HG03521 (cell line): ENCODE measurements around the gene RCVRN.

ENCODE experiments used
- ATAC-seq: cut with Tn5 transposase; IDR thresholded peaks from one replicate; pipeline ENCODE4 v1.9.1; 2021; ENCODE audit warnings: mild to moderate bottlenecking, moderate library complexity; ENCODE audit not compliant: unreplicated experiment

RCVRN gene

DNA sequence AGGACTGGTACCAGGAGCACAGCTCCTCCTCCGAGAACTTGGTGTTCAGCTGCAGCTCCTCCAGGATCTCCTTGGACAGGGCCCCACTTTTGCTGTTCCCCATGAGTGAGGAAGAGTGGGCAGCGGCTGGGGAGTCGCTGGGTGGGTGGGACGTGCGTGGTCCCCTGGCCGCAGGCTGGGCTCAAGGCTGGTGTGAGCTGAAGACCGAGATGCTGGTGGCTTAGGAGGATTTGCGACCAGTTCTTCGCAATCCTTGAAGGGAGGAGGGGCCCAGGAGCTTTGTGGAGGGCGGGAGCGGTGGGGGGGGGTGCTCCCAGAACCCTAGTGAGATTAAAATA is at the start of gene RCVRN:
RCVRN (minus strand) TSS at position 194 of the 338 bp plus-strand sequence; CDS start at position 103, 91 bp downstream.
- ATAC-seq, result no peak

- ATAC-seq, result no peak
Observed at GRCh38 chr17:9953492-9953891, 48.4 kb upstream of the RCVRN start.

DNA sequence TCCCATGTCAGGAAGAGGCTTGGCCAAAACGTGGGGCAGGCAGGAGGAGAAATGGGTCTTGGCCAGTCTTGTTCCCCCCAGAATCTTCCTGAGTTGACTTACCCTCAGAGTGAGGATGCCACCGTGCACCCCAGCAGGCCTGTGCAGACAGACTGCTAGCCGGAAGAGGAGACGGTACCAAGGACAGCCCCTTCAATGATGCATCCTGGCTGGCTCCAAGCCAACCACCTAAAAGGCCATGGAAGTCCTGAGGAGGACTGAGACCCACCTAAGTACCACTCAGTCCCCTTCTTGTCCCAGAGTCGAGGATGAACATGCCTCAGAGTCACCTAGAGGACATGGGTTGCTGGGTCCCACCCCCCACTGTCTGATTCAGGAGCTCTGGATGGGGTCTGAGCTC is 46.7 kb upstream of the RCVRN start:
- no peak for ATAC-seq

DNA sequence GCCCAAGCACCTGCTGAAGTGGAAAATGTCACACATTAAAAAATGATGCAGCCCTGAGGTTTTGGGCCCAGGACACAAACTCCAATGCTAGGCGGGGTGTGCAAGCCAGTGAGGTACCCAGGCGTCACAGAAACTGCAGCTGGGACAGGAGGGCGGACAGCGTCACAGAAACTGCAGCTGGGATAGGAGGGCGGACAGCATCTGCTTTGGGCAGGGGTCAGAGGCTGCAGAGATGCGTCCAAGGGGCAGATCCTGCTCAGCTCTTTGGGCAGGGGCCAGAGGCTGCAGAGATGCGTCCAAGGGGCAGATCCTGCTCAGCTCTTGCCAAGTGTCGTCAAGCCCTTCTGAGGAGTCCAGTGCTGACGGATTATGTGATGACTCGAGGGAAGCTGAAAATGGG is 43.9 kb upstream of the RCVRN start:
- ATAC-seq, result no peak

DNA sequence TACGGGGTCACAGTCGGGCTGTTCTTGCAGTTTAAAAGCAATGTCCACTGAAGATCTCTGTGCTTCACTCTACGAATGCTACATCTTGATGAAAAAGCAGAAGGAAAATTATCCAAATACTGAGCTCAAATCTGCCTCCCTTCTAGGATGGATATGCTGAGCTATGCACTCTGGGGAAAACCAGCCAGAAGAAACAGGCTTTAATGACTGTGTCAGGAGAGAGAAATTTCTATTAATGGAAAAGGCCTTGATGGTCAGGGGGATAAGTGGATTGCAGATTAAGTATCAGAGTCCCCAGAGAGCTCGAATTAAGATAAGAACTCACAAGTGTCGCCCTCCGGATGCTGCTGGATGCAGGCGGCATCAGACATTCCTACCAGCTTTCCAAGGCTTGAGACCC is 39.6 kb upstream of the RCVRN start:
- no peak for ATAC-seq

DNA sequence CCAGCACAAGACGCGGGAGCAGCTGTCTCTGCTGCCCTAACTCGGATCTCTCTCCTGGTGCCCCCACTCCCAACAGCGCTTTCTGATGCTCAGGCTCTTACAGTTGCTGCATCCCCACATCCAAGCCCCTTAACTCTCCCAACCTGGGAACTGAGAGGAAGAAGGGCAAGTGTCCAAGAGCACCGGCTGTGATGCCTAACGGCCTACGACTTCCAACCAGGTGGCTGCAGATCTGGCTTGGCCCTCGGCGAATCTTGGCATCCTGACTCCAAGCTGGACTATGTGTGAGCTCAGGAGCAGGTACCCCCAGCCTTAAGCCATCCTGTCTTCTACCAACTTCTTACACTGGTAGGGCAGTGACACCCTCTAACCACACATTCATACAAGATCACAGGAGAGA is 38.3 kb upstream of the RCVRN start:
- no peak for ATAC-seq

GRCh38 chr17:9942885-9943284 is 37.8 kb upstream of the RCVRN start:
- ATAC-seq, result no peak

DNA sequence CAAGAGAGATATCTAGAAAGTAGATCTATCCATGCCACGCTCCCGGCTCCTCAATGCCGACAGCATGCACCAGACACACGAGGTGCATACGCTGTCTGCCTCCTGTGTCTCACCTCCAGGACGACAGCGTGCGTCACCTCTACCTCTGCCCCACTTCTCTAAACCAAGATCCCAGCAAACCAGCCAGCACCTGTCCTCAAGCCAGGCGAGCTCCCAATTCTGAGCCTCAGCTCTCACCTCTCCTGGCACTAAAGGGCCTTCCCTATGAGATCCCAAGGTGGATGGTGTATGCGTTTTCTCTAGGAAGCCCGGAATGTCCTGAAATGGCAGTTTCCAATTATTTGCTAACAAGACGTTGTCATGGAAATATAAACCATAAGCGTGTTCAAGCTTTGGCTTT is 36.2 kb upstream of the RCVRN start:
- no peak for ATAC-seq

DNA sequence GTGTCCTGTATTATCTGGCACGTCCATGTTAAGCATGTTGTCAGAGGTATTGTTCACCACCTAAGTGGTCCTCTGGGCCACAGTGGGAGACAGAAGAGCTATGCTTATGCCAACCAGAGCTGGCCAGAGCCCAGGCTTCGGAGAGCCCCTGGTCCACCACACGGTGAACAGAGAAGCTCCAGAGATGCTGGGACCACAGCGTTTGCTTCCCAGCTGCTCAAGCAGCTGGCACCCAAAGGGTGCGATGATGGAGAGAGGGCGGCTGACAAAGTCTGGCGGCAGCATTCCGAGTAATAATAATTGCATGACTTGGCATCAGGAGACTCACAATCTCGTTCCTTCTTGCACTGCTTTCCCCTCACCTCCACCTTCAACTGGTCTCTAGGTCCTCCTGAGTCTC is 35.8 kb upstream of the RCVRN start:
- no peak for ATAC-seq

DNA sequence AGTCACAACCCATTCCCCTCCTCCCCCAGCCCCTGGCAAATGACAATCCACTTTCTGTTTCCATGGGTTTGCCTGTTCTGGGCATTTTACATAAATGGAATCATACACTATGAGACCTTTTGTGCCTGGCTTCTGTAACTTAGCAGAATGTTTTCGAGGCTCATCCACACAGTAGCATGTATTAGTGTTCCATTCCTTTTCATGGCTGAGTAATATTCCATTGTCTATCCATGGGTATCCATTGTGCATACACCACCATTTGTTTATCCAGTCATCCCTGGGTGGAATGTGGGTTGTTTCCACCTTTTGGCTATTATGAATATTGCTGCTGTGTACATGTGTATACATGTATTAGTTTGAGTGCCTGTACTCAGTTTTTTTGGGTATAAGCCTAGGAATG is 33.7 kb upstream of the RCVRN start:
- ATAC-seq, result no peak

DNA sequence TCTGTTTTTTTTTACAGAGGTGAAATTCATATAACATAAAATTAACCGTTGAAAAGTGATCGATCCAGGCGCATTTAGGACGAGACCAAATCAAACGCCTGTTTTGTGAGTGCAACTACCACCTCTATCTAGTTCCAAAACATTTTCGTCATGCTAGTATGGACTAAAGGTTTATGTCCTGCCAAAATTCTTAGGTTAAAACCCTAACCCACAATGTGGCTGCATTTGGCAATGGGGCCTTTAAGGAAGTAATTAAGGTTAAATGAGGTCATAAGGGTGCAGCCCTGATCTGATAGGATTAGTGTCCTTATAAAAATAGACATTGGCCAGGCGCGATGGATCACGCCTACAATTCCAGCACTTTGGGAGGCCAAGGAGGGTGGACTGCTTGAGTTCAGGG is 32.8 kb upstream of the RCVRN start:
- ATAC-seq, result no peak

- no peak for ATAC-seq
Observed at GRCh38 chr17:9937241-9937761, 32.2 kb upstream of the RCVRN start.

- ATAC-seq, result no peak
Observed at GRCh38 chr17:9936095-9936494, 31.0 kb upstream of the RCVRN start.

DNA sequence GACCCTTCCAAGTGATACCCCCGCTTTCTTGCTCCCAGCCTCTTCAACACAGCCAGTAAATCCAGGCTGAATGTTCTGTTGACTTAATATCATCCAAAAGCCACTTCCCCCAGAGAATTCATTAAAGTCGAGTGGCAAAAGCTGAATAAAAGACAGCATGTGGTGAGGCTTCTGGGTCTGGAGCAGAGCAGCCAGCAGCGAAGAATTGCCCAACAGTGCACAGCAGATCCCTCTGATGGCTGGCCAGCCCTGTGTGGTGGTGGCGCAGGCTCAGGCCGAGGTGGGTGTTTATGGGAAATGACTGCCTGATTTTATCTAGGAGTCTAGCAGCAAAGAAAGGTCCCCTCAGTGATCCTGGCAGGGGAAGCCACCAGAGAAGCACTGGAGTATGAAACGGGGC is 30.3 kb upstream of the RCVRN start:
- ATAC-seq, result no peak

DNA sequence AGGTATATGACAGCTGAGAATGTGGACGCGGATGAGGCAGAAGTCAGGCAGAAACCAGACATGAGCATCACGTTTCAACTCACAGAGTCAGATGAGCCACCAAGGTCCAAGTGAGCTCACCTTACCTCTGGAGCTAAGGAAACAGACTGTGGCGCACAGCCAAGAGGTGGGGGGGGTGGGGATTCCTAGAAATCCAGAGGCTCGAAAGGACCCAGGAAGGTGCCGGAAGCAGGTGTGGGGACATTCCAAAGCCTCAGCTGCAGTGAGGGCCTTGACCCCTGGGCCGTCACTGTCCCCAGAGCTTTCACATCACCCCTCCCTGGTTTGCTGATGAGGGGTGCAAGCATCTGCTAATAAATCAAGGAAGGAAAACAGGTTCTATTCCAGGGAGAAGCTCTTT is 29.3 kb upstream of the RCVRN start:
- ATAC-seq, result no peak

GRCh38 chr17:9932491-9932890 is 27.4 kb upstream of the RCVRN start:
- ATAC-seq, result no peak

DNA sequence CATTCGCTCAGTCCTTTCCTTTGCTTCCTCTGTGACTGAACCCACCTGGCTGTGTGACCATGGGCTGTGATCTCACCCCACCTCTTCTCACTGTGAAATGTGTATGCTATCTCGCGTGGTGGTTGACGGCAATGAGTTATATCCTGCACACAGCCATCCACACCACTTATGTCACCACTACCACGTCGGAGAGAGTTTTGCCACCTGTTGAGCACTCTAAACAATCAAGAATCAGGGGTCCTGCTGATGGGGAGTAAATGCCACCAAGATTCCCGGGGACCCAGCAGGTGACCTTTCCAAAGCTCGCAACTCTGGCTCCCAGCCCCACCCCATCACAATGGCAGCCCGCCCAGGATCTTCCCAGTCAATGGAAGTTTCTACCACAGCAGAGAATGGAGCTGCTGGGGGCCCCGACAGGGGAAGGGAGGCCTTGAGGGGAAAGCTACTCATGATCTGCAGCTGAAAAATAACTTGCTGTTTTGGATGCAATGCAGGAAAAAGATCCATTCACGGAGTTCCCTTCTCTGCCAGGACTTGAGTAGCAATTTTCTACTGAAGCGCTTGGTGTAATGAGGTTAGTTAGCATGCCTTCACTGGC is 26.2 kb upstream of the RCVRN start:
- no peak for ATAC-seq

DNA sequence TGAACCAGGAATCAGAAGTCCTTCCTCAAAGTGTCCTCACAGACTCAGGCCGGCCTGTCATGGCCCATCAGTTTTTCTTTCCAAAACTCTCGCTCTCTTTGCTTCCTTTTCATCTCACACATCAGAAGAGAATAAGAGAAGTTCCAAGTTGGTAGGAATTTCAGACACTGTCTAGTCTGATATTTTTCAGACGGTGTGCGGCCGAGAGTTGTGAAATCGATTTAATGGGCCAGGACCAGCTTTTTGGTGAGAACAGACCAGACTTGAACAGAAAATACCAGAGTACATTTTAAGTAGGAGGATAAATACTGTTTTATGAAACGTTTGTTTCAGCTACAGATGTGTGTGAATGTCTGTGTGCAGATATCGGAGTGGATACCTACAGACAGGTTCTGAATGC is 24.8 kb upstream of the RCVRN start:
- ATAC-seq, result no peak

DNA sequence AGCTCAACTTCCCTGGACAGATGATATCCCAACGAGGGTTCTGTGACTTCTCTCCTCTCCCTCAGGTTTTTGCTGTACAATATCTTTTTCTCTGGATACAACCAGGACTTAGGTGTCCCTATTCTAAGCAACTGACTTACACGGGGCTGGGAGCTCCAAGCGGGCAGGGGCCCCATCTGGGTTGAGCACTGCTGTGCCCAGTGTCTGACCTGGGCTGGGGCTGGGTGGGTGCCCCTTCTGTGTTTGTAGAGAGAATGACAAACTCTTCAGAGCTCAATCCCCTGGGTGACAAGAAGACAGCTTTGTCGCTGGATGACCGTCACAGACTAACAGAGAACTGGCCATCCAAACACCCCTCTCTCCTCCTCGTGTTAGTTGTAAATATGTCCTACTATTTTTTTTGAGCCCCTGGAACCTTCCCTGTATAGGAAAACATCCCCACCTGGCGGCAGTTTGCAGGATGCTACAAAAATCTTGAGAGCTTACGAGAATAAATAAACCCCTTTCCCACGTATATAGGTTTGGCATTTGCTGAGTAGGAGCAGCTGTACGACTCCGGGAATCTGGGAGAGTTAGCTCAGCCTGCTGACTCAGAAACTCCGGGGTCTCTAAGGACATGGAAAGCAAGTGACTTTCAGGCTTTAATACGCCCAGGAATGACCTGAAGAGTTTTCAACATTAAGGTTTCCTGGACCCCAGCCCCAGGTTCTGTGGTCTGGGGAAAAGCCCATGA is 23.7 kb upstream of the RCVRN start:
- no peak for ATAC-seq

GRCh38 chr17:9926150-9926804 is 21.2 kb upstream of the RCVRN start:
- no peak for ATAC-seq

DNA sequence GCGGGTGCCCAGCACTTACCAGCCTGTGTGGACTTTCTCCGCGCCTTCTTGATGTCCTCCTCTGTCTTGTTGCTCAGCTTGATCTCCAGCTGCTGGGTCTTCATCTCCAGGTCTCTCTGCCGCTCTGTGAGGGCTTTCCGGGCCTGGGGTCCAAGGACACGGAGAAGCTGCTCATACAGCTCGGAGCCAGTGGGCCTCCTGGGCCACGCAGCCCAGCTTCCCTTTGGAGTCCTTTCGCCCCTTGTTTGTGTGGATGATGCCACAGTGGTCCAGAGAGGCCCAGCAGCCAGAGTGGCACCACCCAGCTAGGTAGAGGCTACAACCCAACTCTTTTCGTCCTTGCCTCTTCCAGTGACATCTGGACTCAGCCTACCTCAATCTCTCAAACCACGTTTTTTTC is 20.4 kb upstream of the RCVRN start:
- no peak for ATAC-seq

DNA sequence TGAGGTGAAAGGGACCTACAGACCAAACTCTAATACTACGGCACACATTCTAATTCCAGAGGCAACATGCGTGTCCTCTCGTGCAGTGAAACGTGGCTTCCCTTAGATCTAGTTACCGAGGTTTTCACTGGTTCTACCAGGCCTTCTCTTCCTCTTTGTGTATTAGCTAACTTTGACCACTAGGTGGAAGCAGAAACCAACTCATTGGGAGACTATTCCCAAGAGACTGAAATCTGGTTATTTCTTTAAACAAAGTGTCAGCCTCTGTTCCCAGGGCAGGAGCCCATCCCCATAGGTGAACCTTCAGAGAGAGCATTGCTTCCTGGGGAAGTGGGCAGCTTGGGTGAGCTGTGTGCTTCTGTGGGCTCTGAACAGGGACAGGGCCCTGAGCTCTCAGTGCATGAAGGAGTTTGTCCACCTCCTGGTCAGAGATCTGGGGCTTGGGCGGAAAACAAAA is 19.7 kb upstream of the RCVRN start:
- no peak for ATAC-seq
